ENCODE measurements around the gene EP300. TPM values are rescaled to one million over a fixed set of nuclear protein-coding genes. Genes with fewer than 3 reads are reported as not detected.

Gene EP300
- total RNA-seq, 5 donors from 2014 or later (not counting 1 experiment from before 2014, with no cell fraction given) = 97.6 to 161 (median 101) TPM

DNA sequence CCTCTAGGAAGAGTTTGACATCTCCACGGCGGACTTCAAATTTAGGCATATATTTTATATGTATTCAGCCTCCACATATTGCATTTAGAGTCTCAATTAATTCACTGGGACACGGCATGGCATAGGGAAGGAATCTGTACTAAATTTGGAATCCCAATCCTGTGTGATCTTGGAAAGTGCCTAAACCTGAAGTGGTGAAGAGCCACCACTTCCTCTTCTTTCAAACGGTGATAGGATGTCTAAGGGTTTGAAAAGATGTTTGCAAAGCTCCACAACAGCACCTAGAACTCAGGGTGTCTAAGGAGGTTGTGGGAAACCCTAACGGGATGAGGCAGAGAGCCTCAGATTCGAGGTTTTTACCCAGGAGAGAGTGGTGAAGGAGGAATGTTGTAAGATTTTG lies 111.7 kb downstream of the EP300 start:
- no peak overlapping the region for H3K27ac Mint-ChIP-seq
- peaks cover 6% of the 10 kb centered on the region for H3K36me3 Mint-ChIP-seq
- H3K27me3 ChIP-seq (replicated peaks in 1 of 2; ENCODE audit: control insufficient read depth in 2 of 2, extremely low read depth in 1 of 2, insufficient read depth in 2 of 2, low read length in 1 of 2) = peaks cover 0 to 4% of the 10 kb centered on the region in 2 experiments
- no CpG with 5 or more reads among the region's 6 CpGs for whole genome bisulfite sequencing (ENCODE audit: insufficient coverage)
- peaks cover 36 to 41% (median 40%) of the 10 kb centered on the region in 3 donors for H3K4me1 Mint-ChIP-seq
- H3K36me3 ChIP-seq (ENCODE audit: control insufficient read depth in 2 of 2, extremely low read depth in 1 of 2, insufficient read depth in 1 of 2, low read length in 1 of 2) = peaks cover 0 to 5% of the 10 kb centered on the region in 2 donors
- no peak overlapping the region for H3K27ac ChIP-seq (ENCODE audit: low read length)
- CTCF ChIA-PET = no interaction called here
- H3K4me1 ChIP-seq (ENCODE audit: control insufficient read depth in 1 of 2, extremely low read depth in 1 of 2, insufficient read depth in 2 of 2, low read length in 2 of 2) = peaks cover 0 to 15% of the 10 kb centered on the region in 2 experiments
- POLR2A ChIA-PET = no interaction called here
- H3K27me3 Mint-ChIP-seq = peaks cover 0 to 3% of the 10 kb centered on the region in 2 donors
- H3K4me3 Mint-ChIP-seq = peak overlapping the region in 2 of 3 donors; percentile 43 to 57
- no peaks in the 10 kb centered on the region for H3K9me3 ChIP-seq
- H3K9me3 Mint-ChIP-seq = no peaks in the 10 kb centered on the region
- DNase-seq = no peak
- ATAC-seq (replicated peaks in 1 of 4) = no peak
- no peak overlapping the region for H3K4me3 ChIP-seq (ENCODE audit: control insufficient read depth in 1 of 2, extremely low read depth in 1 of 2, low read length in 1 of 2)

DNA sequence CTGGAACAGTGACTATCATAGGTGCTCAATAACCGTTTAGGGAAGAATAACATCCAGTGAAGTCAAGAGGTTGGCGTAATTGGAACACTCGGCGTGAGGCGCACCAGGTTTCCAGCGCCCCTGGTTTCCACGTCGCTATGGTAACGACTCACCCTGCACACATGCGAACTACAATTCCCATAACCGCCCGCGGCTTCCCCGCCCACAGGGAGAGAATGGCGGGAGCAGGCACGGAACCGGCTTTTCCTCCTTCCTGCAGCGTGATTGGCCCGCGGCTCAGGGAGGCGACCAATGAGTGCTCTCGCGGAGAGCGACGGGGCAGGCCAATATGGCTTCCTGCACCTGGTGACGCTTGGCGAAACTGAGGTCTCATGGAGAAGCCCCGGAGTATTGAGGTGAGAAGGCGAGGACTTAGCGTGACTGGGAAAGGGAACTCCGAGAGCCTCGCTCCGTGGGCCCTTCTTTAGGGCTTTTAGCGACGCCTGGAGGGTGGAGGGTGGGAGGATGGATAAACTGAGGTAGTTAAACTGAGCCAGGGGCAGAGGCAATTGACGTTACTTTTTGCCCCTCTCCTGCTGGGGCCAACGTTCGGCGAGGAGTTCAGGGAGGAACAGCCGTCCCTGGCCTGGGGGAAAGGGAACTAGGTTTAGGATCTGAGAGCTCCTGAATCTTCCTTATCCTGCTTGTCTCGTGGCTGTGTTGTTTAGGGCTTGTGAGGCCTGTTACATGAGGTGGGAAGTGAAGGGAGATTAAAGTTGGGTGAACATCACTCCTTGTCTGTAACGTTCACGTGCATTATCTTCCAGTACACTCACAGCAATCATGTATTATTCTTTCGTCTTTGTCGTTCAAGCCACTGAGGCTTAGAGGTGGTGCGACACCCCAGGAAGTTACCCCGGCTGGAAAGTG lies 112.9 kb downstream of the EP300 start, which contains the start of gene L3MBTL2:
Gene L3MBTL2 (plus strand): TSS at position 321 of the 909 bp plus-strand sequence. CDS start 51 bp downstream, at position 372.
- Mint-ChIP-seq H3K4me3 (peak within 1 kb of the TSS; percentile 89 to 96 (median 90)), H3K9me3 (no peaks in the 10 kb centered on the region), H3K27me3 (peaks cover 0 to 3% of the 10 kb centered on the region in 2 donors), H3K4me1 (peaks cover 40 to 47% (median 42%) of the 10 kb centered on the region in 3 donors), H3K36me3 (peaks cover 12% of the 10 kb centered on the region), H3K27ac (peak within 1 kb of the TSS; percentile 83 to 93)
- Histone ChIP-seq H3K27ac (ENCODE audit: low read length) (peak within 1 kb of the TSS; percentile 32), H3K4me1 (ENCODE audit: control insufficient read depth in 1 of 2, extremely low read depth in 1 of 2, insufficient read depth in 2 of 2, low read length in 2 of 2) (peaks cover 0 to 15% of the 10 kb centered on the region in 2 experiments), H3K4me3 (ENCODE audit: control insufficient read depth in 1 of 2, extremely low read depth in 1 of 2, low read length in 1 of 2) (peak within 1 kb of the TSS; percentile 71 to 93), H3K36me3 (ENCODE audit: control insufficient read depth in 2 of 2, extremely low read depth in 1 of 2, insufficient read depth in 1 of 2, low read length in 1 of 2) (peaks cover 0 to 12% of the 10 kb centered on the region in 2 donors), H3K9me3 (no peaks in the 10 kb centered on the region), H3K27me3 (replicated peaks in 1 of 2; ENCODE audit: control insufficient read depth in 2 of 2, extremely low read depth in 1 of 2, insufficient read depth in 2 of 2, low read length in 1 of 2) (peaks cover 0 to 4% of the 10 kb centered on the region in 2 experiments)
- DNase-seq = peak; percentile 94 to 100 (median 98)
- ChIA-PET POLR2A (no interaction called here), CTCF (no interaction called here)
- ATAC-seq (replicated peaks in 1 of 4) = peak; percentile 100
- 1% methylated on average over 25 of the region's 47 CpGs for WGBS (ENCODE audit: insufficient coverage)

DNA sequence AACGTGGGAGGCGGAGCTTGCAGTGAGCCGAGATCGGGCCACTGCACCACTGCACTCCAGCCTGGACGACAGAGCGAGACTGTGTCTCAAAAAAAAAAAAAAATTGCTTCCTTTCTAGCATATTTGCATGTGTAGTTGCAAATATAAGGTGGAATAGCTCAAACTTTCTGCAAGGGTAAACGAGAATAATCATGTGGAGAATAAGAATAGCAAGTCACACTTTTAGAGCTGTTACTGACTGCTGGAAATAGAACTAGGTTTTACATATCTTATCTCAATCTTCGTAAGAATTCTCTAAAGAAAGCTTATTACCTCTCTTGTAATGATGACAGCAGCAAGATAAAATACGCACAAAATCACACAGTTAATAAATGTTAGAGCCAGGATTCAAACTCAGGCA lies 114.3 kb downstream of the EP300 start:
- peaks cover 40 to 47% (median 44%) of the 10 kb centered on the region in 3 donors for H3K4me1 Mint-ChIP-seq

DNA sequence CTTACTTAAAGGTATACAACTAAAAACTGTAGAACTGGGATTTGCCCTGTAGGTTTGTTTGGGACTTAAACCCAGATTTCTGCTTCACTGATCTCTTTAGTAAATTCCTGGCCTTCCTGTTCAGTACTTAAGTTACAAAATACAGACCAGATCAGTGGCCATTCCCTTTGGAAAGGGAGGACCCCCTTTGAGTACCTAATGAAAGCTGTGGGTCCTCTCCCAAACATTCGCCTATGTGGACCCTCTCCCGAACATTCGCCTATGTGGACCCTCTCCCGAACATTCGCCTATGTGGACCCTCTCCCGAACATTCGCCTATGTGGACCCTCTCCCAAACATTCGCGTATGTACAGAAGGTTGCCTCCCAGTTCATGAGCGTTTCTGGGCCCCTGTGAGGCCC lies 123.0 kb downstream of the EP300 start:
- H3K36me3 Mint-ChIP-seq = peaks cover 30% of the 10 kb centered on the region
- WGBS (ENCODE audit: insufficient coverage) = 100% methylated on average over 5 of the region's 10 CpGs
- ATAC-seq (replicated peaks in 1 of 4) = no peak
- Histone ChIP-seq H3K27me3 (replicated peaks in 1 of 2; ENCODE audit: control insufficient read depth in 2 of 2, extremely low read depth in 1 of 2, insufficient read depth in 2 of 2, low read length in 1 of 2) (no peaks in the 10 kb centered on the region), H3K27ac (ENCODE audit: low read length) (no peak overlapping the region), H3K36me3 (ENCODE audit: control insufficient read depth in 2 of 2, extremely low read depth in 1 of 2, insufficient read depth in 1 of 2, low read length in 1 of 2) (peaks cover 18 to 42% of the 10 kb centered on the region in 2 donors), H3K4me3 (ENCODE audit: control insufficient read depth in 1 of 2, extremely low read depth in 1 of 2, low read length in 1 of 2) (no peak overlapping the region), H3K9me3 (no peaks in the 10 kb centered on the region), H3K4me1 (ENCODE audit: control insufficient read depth in 1 of 2, extremely low read depth in 1 of 2, insufficient read depth in 2 of 2, low read length in 2 of 2) (peaks cover 0 to 14% of the 10 kb centered on the region in 2 experiments)
- ChIA-PET POLR2A (no interaction called here), CTCF (interaction anchor here in 1 of 2 donors (0.7 kb wide), 1 partner anchor 268 kb away, joined by 3 read pairs; no protein-coding TSS in a partner anchor)
- no peak overlapping the region for H3K27ac Mint-ChIP-seq
- no peaks in the 10 kb centered on the region for H3K9me3 Mint-ChIP-seq
- no peak for DNase-seq
- no peaks in the 10 kb centered on the region for H3K27me3 Mint-ChIP-seq
- no peak overlapping the region for H3K4me3 Mint-ChIP-seq
- peaks cover 16 to 24% (median 22%) of the 10 kb centered on the region in 3 donors for H3K4me1 Mint-ChIP-seq

More for the DNA sequence above, 114.3 kb downstream of the EP300 start:
- Mint-ChIP-seq H3K4me3 (peak overlapping the region; percentile 43 to 72 (median 63)), H3K27ac (no peak overlapping the region), H3K9me3 (no peaks in the 10 kb centered on the region), H3K27me3 (peaks cover 0 to 3% of the 10 kb centered on the region in 2 donors), H3K36me3 (peaks cover 16% of the 10 kb centered on the region)
- peaks cover 0 to 15% of the 10 kb centered on the region in 2 experiments for H3K4me1 ChIP-seq (ENCODE audit: control insufficient read depth in 1 of 2, extremely low read depth in 1 of 2, insufficient read depth in 2 of 2, low read length in 2 of 2)
- WGBS (ENCODE audit: insufficient coverage) = 100% methylated on average over 1 of the region's 9 CpGs
- no peak overlapping the region for H3K27ac ChIP-seq (ENCODE audit: low read length)
- peaks cover 9 to 20% of the 10 kb centered on the region in 2 donors for H3K36me3 ChIP-seq (ENCODE audit: control insufficient read depth in 2 of 2, extremely low read depth in 1 of 2, insufficient read depth in 1 of 2, low read length in 1 of 2)
- no peaks in the 10 kb centered on the region for H3K9me3 ChIP-seq
- no peak for DNase-seq
- H3K4me3 ChIP-seq (ENCODE audit: control insufficient read depth in 1 of 2, extremely low read depth in 1 of 2, low read length in 1 of 2) = no peak overlapping the region
- CTCF ChIA-PET = interaction anchor here (0.6 kb wide), 2 partner anchors 9 to 399 kb away, joined by 4 read pairs; no protein-coding TSS in a partner anchor
- no peak for ATAC-seq (replicated peaks in 1 of 4)
- peaks cover 0 to 1% of the 10 kb centered on the region in 2 experiments for H3K27me3 ChIP-seq (replicated peaks in 1 of 2; ENCODE audit: control insufficient read depth in 2 of 2, extremely low read depth in 1 of 2, insufficient read depth in 2 of 2, low read length in 1 of 2)
- POLR2A ChIA-PET = interaction anchor here in 1 of 2 donors (0.6 kb wide), 1 partner anchor 146 kb away, joined by 8 read pairs; no protein-coding TSS in a partner anchor

DNA sequence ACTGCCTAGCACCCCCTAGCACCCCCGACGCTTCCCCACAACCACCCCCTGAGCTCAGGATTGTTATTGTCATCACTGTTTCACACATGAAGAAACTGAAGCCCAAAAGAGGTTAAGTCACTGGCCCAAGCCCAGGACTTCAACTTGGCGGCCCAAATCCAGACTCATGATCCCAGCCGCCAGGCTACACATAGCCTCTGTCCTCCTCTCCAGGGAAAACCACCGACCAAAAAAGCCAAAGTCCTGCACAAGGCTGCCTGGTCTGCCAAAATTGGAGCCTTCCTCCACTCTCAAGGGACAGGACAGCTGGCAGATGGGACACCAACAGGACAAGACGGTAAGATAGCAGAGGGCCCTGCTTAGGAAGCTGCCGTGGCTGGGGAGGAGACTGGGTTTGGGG lies 123.5 kb downstream of the EP300 start:
- Mint-ChIP-seq H3K9me3 (no peaks in the 10 kb centered on the region), H3K36me3 (peaks cover 27% of the 10 kb centered on the region), H3K27ac (no peak overlapping the region), H3K27me3 (no peaks in the 10 kb centered on the region), H3K4me3 (no peak overlapping the region), H3K4me1 (peaks cover 16 to 23% (median 22%) of the 10 kb centered on the region in 3 donors)
- POLR2A ChIA-PET = no interaction called here
- peaks cover 14 to 43% of the 10 kb centered on the region in 2 donors for H3K36me3 ChIP-seq (ENCODE audit: control insufficient read depth in 2 of 2, extremely low read depth in 1 of 2, insufficient read depth in 1 of 2, low read length in 1 of 2)
- H3K27me3 ChIP-seq (replicated peaks in 1 of 2; ENCODE audit: control insufficient read depth in 2 of 2, extremely low read depth in 1 of 2, insufficient read depth in 2 of 2, low read length in 1 of 2) = no peaks in the 10 kb centered on the region
- 92% methylated on average over 2 of the region's 7 CpGs for WGBS (ENCODE audit: insufficient coverage)
- no peak for DNase-seq
- H3K9me3 ChIP-seq = no peaks in the 10 kb centered on the region
- peaks cover 0 to 14% of the 10 kb centered on the region in 2 experiments for H3K4me1 ChIP-seq (ENCODE audit: control insufficient read depth in 1 of 2, extremely low read depth in 1 of 2, insufficient read depth in 2 of 2, low read length in 2 of 2)
- CTCF ChIA-PET = no interaction called here
- no peak overlapping the region for H3K4me3 ChIP-seq (ENCODE audit: control insufficient read depth in 1 of 2, extremely low read depth in 1 of 2, low read length in 1 of 2)
- H3K27ac ChIP-seq (ENCODE audit: low read length) = no peak overlapping the region
- ATAC-seq (replicated peaks in 1 of 4) = no peak

DNA sequence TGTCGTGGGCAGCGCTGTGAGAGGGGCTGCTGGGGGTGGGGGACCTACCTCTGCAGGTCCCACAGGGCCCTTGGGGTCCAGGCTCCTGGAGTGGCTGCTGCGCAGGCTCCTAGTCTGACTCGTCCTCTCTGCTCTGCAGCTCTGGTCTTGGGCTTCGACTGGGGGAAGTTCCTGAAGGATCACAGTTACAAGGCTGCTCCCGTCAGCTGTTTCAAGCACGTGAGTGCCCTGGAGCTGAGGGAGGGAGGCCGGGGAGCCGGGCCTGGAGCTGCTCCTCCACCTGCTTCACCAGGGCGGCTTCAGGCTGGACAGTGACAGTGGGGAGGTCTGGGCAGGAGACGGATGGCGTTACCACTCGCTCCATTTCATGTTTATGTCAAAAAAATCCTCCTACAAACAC lies 124.6 kb downstream of the EP300 start:
- ATAC-seq (replicated peaks in 1 of 4) = no peak
- DNase-seq = no peak
- Mint-ChIP-seq H3K27ac (peak overlapping the region; percentile 62 to 82), H3K27me3 (no peaks in the 10 kb centered on the region), H3K36me3 (peaks cover 30% of the 10 kb centered on the region), H3K4me3 (no peak overlapping the region), H3K4me1 (peaks cover 16 to 23% (median 22%) of the 10 kb centered on the region in 3 donors), H3K9me3 (no peaks in the 10 kb centered on the region)
- Histone ChIP-seq H3K27me3 (replicated peaks in 1 of 2; ENCODE audit: control insufficient read depth in 2 of 2, extremely low read depth in 1 of 2, insufficient read depth in 2 of 2, low read length in 1 of 2) (no peaks in the 10 kb centered on the region), H3K36me3 (ENCODE audit: control insufficient read depth in 2 of 2, extremely low read depth in 1 of 2, insufficient read depth in 1 of 2, low read length in 1 of 2) (peaks cover 9 to 46% of the 10 kb centered on the region in 2 donors), H3K27ac (ENCODE audit: low read length) (no peak overlapping the region), H3K4me1 (ENCODE audit: control insufficient read depth in 1 of 2, extremely low read depth in 1 of 2, insufficient read depth in 2 of 2, low read length in 2 of 2) (peaks cover 0 to 14% of the 10 kb centered on the region in 2 experiments), H3K9me3 (no peaks in the 10 kb centered on the region), H3K4me3 (ENCODE audit: control insufficient read depth in 1 of 2, extremely low read depth in 1 of 2, low read length in 1 of 2) (no peak overlapping the region)
- ChIA-PET POLR2A (interaction anchor here in 1 of 2 donors (0.5 kb wide), 1 partner anchor 71 kb away, joined by 8 read pairs; no protein-coding TSS in a partner anchor), CTCF (interaction anchor here in 1 of 2 donors (1.1 kb wide), 1 partner anchor 21 kb away, joined by 3 read pairs; no protein-coding TSS in a partner anchor)
- 90% methylated on average over 10 of the region's 13 CpGs for WGBS (ENCODE audit: insufficient coverage)

All from T-cell (primary cell).